Mucosa of stomach (tissue), 1 donor: ENCODE data around the gene GALNT18.

Experiments used
- H3K27me3 ChIP-seq: one replicate; pipeline ENCODE4 v1.7.0; 2013; ENCODE audit warnings: mild to moderate bottlenecking, low read length; ENCODE audit not compliant: control insufficient read depth, insufficient read depth
- H3K36me3 ChIP-seq: one replicate; pipeline ENCODE4 v1.7.0; 2013; ENCODE audit warnings: low read length; ENCODE audit not compliant: control insufficient read depth, insufficient read depth
- H3K4me1 ChIP-seq: one replicate; pipeline ENCODE4 v1.7.0; 2013; ENCODE audit warnings: mild to moderate bottlenecking, low read length; ENCODE audit not compliant: control insufficient read depth, insufficient read depth
- H3K4me3 ChIP-seq: one replicate; pipeline ENCODE4 v1.7.0; 2013; ENCODE audit warnings: low read length
- H3K9ac ChIP-seq: one replicate; pipeline ENCODE4 v1.7.0; 2013; ENCODE audit warnings: mild to moderate bottlenecking, low read length, moderate library complexity
- H3K9me3 ChIP-seq: one replicate; pipeline ENCODE4 v1.7.0; 2013; ENCODE audit warnings: mild to moderate bottlenecking, low read length, moderate library complexity; ENCODE audit not compliant: control insufficient read depth
- donor health status: Pancreatic carcinoma.

The GALNT18 gene

DNA sequence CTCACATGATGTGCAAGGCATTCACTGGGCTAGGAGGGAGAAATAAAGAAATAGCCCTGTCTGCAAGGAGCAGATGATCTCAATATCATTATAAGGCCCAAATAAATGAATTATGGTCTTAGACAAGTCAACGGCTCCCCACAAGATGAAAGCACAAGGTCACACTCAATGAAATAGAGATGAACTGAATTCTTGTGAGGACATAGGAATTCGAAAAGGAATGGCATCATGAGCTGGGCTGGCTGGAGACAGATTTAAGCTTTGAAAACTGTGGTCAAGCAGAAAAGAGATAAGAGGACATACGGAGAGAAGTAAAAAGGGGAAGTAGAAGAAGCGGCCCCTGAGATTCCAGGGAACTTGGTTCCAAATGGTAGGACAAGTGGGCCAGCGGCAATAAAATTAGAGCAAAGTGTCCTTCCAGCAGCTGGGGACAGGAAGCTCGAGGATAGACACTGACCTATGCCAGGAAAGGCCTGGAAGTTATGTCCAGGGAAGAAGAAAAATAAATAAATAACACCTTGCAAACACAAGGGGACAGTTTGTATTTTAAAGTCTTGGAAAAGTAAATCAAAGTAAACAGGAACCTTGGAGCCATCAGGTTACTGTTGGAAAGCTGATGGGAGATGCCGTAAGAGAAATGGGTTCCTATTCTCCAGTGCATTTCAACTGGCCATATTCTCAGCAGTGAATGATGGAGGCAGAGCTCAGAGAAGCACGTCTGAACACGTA, 37.8 kb downstream of the GALNT18 start:
- Histone ChIP-seq H3K4me3 (no peak overlapping the region), H3K4me1 (no peaks in the 10 kb centered on the region), H3K36me3 (no peaks in the 10 kb centered on the region), H3K27me3 (no peaks in the 10 kb centered on the region), H3K9ac (no peak overlapping the region), H3K9me3 (no peaks in the 10 kb centered on the region)

DNA sequence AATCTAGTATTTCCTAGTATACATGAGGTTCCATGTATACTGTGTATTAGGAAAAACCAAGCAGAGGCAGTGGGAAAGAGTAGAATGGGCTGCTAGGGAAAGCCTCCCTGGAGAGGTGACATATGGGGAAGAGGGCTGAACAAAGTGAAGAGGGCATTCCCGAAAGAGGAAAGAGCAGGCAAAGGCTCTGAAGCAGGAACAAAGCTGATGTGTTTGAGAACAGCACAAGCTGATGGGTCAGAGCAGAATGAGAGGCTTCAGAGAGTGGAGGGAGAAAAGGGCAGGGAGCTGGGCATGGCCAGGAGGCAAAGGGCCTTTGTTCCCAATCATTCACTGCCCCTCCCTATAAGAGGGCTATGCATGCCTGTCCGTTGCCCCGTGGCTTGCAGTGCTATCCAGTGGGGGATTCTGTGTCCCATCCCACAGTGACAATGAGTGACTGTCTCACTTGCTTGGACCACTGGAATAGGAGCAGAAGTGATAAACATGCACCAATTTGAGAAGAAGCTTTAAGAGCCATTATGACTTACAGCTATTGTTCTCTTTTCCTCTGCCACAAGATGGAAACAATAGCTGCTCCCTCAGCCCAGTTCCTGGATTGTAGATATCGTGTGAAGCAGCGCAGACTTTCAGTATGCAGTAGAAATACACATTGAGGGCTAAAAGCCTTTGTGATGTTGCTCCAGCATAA, 39.6 kb downstream of the GALNT18 start:
- no peaks in the 10 kb centered on the region for H3K4me1 ChIP-seq
- H3K4me3 ChIP-seq: no peak overlapping the region
- H3K9ac ChIP-seq: no peak overlapping the region
- no peaks in the 10 kb centered on the region for H3K27me3 ChIP-seq
- H3K9me3 ChIP-seq: no peaks in the 10 kb centered on the region
- no peaks in the 10 kb centered on the region for H3K36me3 ChIP-seq

DNA sequence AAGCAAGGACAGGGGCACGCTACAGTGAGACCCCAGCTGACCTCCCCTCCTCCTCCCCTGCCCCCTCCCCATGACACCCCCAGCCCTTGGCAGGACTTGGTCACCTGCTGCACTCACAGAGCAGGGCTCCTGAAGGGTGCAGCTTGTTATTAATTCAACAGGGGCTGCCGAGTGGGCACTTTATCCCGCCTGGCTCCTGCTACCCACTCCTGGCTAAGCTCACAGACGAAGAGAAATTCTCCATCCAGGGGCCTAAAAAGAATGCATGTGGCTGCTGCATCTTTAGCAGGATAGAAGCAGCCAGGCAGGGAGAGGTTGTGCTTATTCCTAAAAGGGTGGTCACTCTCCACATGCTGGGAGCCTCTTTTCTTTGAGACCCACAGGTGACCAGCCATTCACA, 40.3 kb downstream of the GALNT18 start:
- Histone ChIP-seq H3K4me1 (no peaks in the 10 kb centered on the region), H3K36me3 (no peaks in the 10 kb centered on the region)

DNA sequence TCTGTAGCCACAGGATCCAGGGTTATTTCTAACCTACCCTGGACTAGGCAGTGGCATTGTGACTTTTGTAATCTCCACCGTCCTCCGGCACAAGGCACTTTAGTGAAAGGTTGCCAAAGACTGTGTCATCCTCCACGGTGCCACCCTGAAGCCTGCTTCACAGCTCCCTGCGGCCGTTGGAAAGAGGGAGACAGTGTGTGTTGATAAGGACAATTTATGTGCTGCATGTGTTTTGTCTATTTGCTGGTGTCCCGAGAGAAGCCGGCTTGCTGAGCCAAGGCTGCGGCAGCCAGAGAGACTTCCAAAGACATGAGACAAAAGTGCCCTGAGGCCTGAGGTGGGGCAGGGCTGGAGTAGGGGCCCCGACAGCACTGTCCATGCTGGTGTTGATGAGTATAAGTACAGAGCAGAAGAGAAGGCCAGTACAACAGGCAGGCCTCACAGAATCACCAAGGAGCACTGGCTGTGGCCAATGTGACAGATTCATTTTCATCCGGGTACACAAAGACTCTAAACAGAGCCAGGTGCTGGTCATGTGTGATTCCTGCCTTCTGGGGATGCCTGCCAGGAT, 40.9 kb downstream of the GALNT18 start:
- Histone ChIP-seq H3K36me3 (no peaks in the 10 kb centered on the region), H3K4me3 (no peak overlapping the region), H3K4me1 (no peaks in the 10 kb centered on the region), H3K9ac (no peak overlapping the region), H3K27me3 (no peaks in the 10 kb centered on the region), H3K9me3 (no peaks in the 10 kb centered on the region)

More for the DNA sequence above, 40.3 kb downstream of the GALNT18 start:
- no peaks in the 10 kb centered on the region for H3K9me3 ChIP-seq
- H3K9ac ChIP-seq: no peak overlapping the region
- H3K4me3 ChIP-seq: no peak overlapping the region
- no peaks in the 10 kb centered on the region for H3K27me3 ChIP-seq

DNA sequence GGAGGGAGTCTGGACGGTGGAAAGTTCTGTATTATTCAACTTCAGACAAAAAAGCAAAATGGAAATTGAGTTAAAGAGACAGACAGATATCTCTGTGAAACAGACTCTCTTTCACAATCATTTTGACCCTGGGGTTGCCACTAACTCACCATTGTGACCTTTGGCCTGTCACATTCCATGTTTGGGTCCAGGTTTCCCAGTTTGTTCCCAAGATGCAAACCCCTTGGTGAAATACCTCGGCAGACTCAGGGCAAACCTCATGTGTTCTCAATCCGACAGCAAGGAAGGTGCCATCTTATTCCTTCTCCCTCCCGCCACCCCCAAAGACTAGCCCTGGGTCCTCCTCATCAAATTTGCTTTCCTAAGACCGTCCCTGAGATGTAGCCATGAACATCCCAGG, 41.8 kb downstream of the GALNT18 start:
- no peak overlapping the region for H3K4me3 ChIP-seq
- no peak overlapping the region for H3K9ac ChIP-seq
- H3K27me3 ChIP-seq: no peaks in the 10 kb centered on the region
- H3K9me3 ChIP-seq: no peaks in the 10 kb centered on the region
- no peaks in the 10 kb centered on the region for H3K4me1 ChIP-seq
- no peaks in the 10 kb centered on the region for H3K36me3 ChIP-seq

DNA sequence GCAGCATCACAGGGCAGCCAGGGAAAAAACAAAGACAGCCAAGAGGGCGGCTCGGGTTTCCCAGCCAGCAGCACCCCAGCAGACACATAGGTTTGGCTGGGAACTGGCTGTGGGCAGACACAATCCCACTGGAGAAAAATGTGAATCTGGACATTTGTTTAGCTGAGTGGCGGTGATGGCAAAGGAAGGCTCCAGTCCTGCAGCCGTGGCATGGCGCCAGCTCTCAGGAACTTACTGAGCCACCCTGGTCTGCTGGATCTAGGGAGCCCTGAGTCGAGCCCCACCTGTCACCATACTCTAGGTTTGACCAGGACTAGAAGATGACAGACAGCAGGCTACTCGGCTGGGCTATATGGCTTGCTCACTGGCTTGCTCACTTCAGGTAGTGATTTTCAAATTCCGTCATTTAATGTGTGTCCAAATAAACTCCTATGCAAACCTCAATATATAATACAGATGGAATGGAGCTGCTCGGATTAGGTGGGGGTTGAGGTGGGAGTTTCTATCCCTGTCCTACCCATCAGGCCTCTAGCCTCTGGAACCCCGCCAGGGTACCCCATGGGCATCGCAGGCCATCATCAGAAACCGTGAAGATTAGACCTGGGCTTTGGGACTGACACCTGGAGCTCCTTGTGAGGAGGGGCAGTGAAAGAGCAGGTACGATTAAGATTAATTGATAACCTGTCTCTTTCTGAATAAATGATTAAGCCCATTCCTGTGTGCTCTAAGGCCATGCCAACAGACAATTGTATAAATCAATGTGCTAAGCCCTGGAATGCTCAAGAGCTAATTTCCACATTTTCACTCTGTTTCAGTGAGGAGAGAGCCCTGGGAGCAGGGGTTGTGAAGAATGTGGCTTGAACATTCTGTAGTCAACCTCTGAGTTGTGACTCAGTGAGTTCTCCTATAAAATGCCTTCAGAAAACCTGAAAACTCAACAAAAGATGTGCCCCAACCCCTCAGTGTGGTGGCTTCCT, 42.5 kb downstream of the GALNT18 start:
- H3K9me3 ChIP-seq: no peaks in the 10 kb centered on the region
- H3K27me3 ChIP-seq: no peaks in the 10 kb centered on the region
- no peaks in the 10 kb centered on the region for H3K36me3 ChIP-seq
- no peak overlapping the region for H3K4me3 ChIP-seq
- no peak overlapping the region for H3K9ac ChIP-seq
- no peaks in the 10 kb centered on the region for H3K4me1 ChIP-seq

DNA sequence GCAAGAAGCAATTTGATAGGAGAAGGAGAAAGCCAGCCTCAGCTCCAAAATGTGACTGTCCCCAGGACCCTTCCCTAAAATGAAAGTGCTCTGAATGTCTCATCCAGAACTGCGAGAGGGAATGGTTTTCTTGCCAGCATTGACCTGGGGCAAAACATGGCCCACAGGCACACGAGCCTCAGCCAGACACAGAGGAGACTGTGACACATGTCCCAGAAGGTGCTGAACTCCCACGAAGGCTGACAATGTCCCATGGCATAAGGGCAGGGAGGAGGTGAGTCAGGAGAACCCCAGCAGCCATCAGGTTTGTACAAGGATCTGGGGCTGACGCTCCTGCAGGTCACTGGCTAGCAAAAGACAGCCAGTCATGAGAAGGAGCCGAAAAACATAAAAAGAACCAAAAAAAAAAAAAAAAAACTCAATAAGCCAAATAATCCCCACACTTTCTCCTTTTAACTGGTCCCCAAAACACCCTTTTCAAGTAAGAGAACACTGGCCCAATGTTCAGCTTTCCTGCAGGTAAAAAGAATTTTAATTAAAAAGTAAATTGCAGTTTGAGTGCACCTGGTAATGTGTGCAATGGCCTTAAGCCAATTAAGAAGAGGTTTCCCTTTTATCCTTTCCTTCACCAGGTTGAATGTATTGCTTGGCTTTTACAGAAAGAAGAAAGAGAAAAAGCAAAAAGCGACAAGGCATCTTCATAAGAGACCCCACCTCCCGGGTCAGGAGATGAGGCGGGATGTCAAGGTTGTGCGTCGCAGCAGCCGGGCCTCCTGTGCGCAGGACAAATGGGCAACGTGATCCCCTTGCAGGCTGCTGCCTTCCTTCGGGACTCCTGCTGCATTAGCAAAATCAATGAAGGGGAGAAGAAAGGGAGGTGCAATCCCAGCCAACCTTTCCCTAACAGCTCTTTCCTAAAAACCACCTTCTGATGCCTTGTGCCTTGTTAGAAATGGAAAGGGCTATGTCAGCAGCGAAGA, 43.6 kb downstream of the GALNT18 start:
- Histone ChIP-seq H3K36me3 (no peaks in the 10 kb centered on the region), H3K27me3 (no peaks in the 10 kb centered on the region), H3K9ac (no peak overlapping the region), H3K4me1 (no peaks in the 10 kb centered on the region), H3K9me3 (no peaks in the 10 kb centered on the region), H3K4me3 (no peak overlapping the region)

DNA sequence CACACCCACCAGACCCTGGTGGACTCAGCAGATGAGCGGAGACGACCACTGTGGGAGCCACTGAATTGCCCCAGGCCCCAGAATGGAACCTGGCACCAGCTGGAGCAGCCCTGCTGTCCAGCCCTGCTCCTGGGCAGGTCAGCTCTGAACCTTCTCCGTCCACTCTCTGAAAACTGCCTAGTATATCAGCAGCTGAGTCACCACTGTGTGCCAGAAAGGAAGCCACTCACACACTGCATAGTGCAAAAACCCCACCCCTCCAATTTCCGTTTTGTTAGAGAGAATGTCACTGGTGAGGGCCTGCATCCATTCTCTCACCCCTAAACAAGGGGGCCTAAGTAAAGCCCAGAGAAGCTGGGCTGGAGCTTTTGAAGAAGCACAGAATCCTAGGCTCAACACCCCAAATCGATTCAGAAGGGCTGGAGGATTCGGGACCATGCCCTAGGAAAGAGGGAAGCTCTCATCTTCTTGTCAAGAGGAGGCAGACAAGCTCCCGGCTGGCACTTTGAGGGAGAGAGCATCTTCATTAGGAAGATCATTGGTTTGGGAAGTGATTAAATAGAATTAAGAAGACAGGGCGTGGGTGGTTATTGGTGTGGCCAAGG, 44.5 kb downstream of the GALNT18 start:
- no peaks in the 10 kb centered on the region for H3K4me1 ChIP-seq

DNA sequence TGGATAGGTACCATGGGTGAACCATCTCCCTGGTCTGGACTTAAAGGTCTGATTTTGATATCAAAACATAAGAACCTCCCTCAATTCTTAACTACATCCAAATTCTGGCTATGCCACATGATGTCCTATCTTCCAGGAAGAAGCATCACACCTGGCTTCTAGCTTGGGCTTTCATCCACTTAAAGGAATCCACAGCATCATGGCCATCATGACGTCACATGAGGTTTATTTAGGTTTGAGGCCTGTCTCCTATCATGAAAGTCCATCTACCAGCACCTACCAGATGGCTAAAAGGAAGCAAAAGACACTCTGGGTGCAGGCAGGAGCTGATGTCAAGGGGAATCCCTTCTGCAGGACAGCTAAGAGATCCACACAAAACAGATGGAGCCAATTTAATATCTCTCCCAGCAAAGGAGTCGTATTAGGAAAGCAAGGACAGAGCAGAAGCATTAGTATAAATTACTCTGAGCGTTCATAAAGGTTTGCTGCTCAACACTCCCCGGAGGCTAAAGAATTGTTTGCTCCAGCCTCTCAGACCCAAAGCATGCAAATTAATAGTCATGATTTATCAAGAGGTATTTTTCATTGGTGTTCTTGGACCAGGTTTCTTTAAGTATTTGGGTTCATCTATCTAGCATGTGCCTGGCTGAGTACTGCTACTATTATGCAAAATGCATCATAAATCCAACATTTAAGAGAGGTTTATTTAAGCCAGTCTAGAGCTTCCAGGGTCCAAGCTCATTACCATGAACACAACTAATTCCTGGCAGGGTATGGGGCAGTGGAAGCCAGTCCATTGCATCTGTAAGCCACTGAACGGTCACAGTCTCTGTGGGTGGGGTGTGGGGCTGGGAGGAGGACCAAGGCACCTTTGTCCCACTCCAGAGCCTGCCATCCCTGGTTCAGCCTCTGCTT, 47.2 kb downstream of the GALNT18 start:
- H3K9ac ChIP-seq: no peak overlapping the region
- H3K4me3 ChIP-seq: no peak overlapping the region
- peaks cover 6% of the 10 kb centered on the region for H3K4me1 ChIP-seq
- H3K9me3 ChIP-seq: no peaks in the 10 kb centered on the region
- no peaks in the 10 kb centered on the region for H3K36me3 ChIP-seq
- H3K27me3 ChIP-seq: no peaks in the 10 kb centered on the region

More for the DNA sequence above, 44.5 kb downstream of the GALNT18 start:
- Histone ChIP-seq H3K27me3 (no peaks in the 10 kb centered on the region), H3K9me3 (no peaks in the 10 kb centered on the region), H3K4me3 (no peak overlapping the region), H3K36me3 (no peaks in the 10 kb centered on the region), H3K9ac (no peak overlapping the region)

DNA sequence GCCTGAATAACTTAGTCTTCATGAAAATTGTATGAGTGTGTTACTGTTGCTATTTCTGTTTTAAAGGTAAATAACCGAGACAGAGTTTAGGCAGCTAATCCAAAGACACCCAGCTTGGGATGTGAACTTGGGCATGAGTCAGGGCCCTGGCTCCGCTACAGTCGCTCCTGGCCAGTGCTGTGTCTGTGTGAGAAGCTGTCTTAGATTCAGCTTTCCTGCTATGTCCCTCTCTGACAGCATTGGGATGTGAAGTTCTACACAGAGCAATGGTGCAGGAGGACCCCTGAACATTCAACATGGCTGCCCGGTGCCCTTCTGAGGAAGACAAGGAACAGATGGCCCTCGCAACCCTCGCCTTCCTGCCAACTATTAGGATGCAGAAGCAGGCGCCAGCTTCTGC, 49.4 kb downstream of the GALNT18 start:
- no peaks in the 10 kb centered on the region for H3K27me3 ChIP-seq
- H3K9me3 ChIP-seq: no peaks in the 10 kb centered on the region
- H3K4me1 ChIP-seq: peaks cover 9% of the 10 kb centered on the region
- no peaks in the 10 kb centered on the region for H3K36me3 ChIP-seq
- H3K9ac ChIP-seq: no peak overlapping the region
- H3K4me3 ChIP-seq: no peak overlapping the region
